Neural progenitor cell (in vitro differentiated cells): ENCODE measurements around the gene UBE2R2. TPM values are rescaled to one million over a fixed set of nuclear protein-coding genes. Genes with fewer than 3 reads are reported as not detected.
A peak's percentile ranks its signal among the peaks of the same experiment; 100 is the strongest.

ENCODE experiments used
- DNase-seq: peaks from one replicate; pipeline ENCODE4 v3.0.0-alpha.2; 2016; ENCODE audit warnings: low spot score
- H2AFZ ChIP-seq: fragments of 200-600 bp; sonication (generic); replicated peaks from 2 replicates; pipeline ENCODE4 v1.6.1; 2016; ENCODE audit warnings: antibody characterized with exemption
- H3F3A ChIP-seq: fragments of 200-600 bp; sonication (generic); 2 replicates; pipeline ENCODE4 v1.6.1; 2016; ENCODE audit warnings: antibody characterized with exemption, low read depth
- H3K27ac ChIP-seq: fragments of 200-600 bp; sonication (generic); 2 replicates; pipeline ENCODE4 v1.5.1; 2016; ENCODE audit warnings: mild to moderate bottlenecking
- H3K27me3 ChIP-seq: fragments of 200-600 bp; sonication (generic); 2 replicates; pipeline ENCODE4 v1.6.1; 2016; ENCODE audit warnings: mild to moderate bottlenecking, moderate library complexity
- H3K36me3 ChIP-seq: fragments of 200-600 bp; sonication (generic); 2 replicates; pipeline ENCODE4 v1.5.1; 2016
- H3K4me1 ChIP-seq: fragments of 200-600 bp; sonication (generic); 2 replicates; pipeline ENCODE4 v1.6.1; 2016; ENCODE audit warnings: mixed run types
- H3K4me2 ChIP-seq: fragments of 200-600 bp; sonication (generic); 2 replicates; pipeline ENCODE4 v1.6.1; 2016
- H3K4me3 ChIP-seq: fragments of 200-600 bp; sonication (generic); 2 replicates; pipeline ENCODE4 v1.5.1; 2016
- H3K79me2 ChIP-seq: fragments of 200-600 bp; sonication (generic); 2 replicates; pipeline ENCODE4 v1.6.1; 2016; ENCODE audit warnings: low read depth
- H3K9ac ChIP-seq: fragments of 200-600 bp; sonication (generic); 2 replicates; pipeline ENCODE4 v1.6.1; 2016
- H3K9me3 ChIP-seq: fragments of 200-600 bp; sonication (generic); 2 replicates; pipeline ENCODE4 v1.5.1; 2016; ENCODE audit warnings: low read depth
- H4K20me1 ChIP-seq: fragments of 200-600 bp; sonication (generic); 2 replicates; pipeline ENCODE4 v1.6.1; 2016; ENCODE audit warnings: low read depth
- H3K27ac Mint-ChIP-seq: 3 replicates; pipeline ENCODE4 v1.8.0; 2021; ENCODE audit warnings: mixed read lengths
- H3K27me3 Mint-ChIP-seq: 2 replicates; pipeline ENCODE4 v1.8.0; 2022; ENCODE audit warnings: low read depth, mild to moderate bottlenecking, inconsistent platforms, moderate library complexity, mixed read lengths; ENCODE audit not compliant: insufficient read depth
- H3K36me3 Mint-ChIP-seq: 3 replicates; pipeline ENCODE4 v1.8.0; 2021; ENCODE audit warnings: mixed read lengths
- H3K4me1 Mint-ChIP-seq: 3 replicates; pipeline ENCODE4 v1.8.0; 2021; ENCODE audit warnings: mixed read lengths
- H3K4me3 Mint-ChIP-seq: 3 replicates; pipeline ENCODE4 v1.8.0; 2021; ENCODE audit warnings: mild to moderate bottlenecking, moderate library complexity, mixed read lengths
- H3K9me3 Mint-ChIP-seq: 3 replicates; pipeline ENCODE4 v1.8.0; 2020; ENCODE audit warnings: mixed read lengths
- EZH2 ChIP-seq: fragments of 200-600 bp; sonication (generic); IDR thresholded peaks from 2 replicates; pipeline ENCODE4 v1.6.1; 2017; ENCODE audit warnings: antibody characterized with exemption, mild to moderate bottlenecking, moderate library complexity
- EZH2phosphoT487 ChIP-seq: fragments of 200-600 bp; sonication (generic); IDR thresholded peaks from 2 replicates; pipeline ENCODE4 v1.6.1; 2017; ENCODE audit warnings: antibody characterized with exemption
- total RNA-seq: library from RNA; depleted of rRNA; stranded (reverse); fragments of >200 nt; gene quantifications from 2 replicates; pipeline ENCODE4 v1.2.3, GENCODE V29; 2015; ENCODE audit warnings: low replicate concordance
- TF ChIP-seq, protein P1 (sequence below): fragments of 200-600 bp; sonication (generic); IDR thresholded peaks from 2 replicates; pipeline ENCODE4 v1.5.1; 2017; ENCODE audit warnings: antibody characterized with exemption, mild to moderate bottlenecking

UBE2R2 gene
- total RNA-seq, 1 donor from 2014 or later = 68.3 TPM

- Mint-ChIP-seq H3K36me3 (no peaks in the 10 kb centered on the region), H3K27ac (no peak overlapping the region), H3K4me3 (no peak overlapping the region), H3K27me3 (no peaks in the 10 kb centered on the region), H3K9me3 (no peaks in the 10 kb centered on the region), H3K4me1 (peaks cover 3% of the 10 kb centered on the region)
- H3K79me2 ChIP-seq = no peaks in the 10 kb centered on the region
- no peak overlapping the region for H3K27ac ChIP-seq
- H3F3A ChIP-seq = no peaks in the 10 kb centered on the region
- H2AFZ ChIP-seq = no peak overlapping the region
- no peaks in the 10 kb centered on the region for H3K36me3 ChIP-seq
- TF ChIP-seq, protein P1, sequence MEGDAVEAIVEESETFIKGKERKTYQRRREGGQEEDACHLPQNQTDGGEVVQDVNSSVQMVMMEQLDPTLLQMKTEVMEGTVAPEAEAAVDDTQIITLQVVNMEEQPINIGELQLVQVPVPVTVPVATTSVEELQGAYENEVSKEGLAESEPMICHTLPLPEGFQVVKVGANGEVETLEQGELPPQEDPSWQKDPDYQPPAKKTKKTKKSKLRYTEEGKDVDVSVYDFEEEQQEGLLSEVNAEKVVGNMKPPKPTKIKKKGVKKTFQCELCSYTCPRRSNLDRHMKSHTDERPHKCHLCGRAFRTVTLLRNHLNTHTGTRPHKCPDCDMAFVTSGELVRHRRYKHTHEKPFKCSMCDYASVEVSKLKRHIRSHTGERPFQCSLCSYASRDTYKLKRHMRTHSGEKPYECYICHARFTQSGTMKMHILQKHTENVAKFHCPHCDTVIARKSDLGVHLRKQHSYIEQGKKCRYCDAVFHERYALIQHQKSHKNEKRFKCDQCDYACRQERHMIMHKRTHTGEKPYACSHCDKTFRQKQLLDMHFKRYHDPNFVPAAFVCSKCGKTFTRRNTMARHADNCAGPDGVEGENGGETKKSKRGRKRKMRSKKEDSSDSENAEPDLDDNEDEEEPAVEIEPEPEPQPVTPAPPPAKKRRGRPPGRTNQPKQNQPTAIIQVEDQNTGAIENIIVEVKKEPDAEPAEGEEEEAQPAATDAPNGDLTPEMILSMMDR = no peak
- no peak for TF ChIP-seq EZH2
- no peak for TF ChIP-seq EZH2phosphoT487
- DNase-seq = no peak
- no peak overlapping the region for H3K4me3 ChIP-seq
- H3K27me3 ChIP-seq = no peaks in the 10 kb centered on the region
- no peak overlapping the region for H3K9ac ChIP-seq
- no peaks in the 10 kb centered on the region for H3K9me3 ChIP-seq
- H3K4me2 ChIP-seq = no peak overlapping the region
- H3K4me1 ChIP-seq = no peaks in the 10 kb centered on the region
- H4K20me1 ChIP-seq = no peaks in the 10 kb centered on the region
Observed at GRCh38 chr9:33781736-33782135, 35.2 kb upstream of the UBE2R2 start.

- H4K20me1 ChIP-seq = no peaks in the 10 kb centered on the region
- no peak overlapping the region for H2AFZ ChIP-seq
- no peaks in the 10 kb centered on the region for H3K9me3 ChIP-seq
- H3K4me1 Mint-ChIP-seq = peaks cover 3% of the 10 kb centered on the region
- no peaks in the 10 kb centered on the region for H3K36me3 ChIP-seq
- TF ChIP-seq EZH2phosphoT487 (no peak), EZH2 (no peak)
- TF ChIP-seq, protein P1 = no peak
- H3K27ac Mint-ChIP-seq = no peak overlapping the region
- DNase-seq = no peak
- peaks cover 2% of the 10 kb centered on the region for H3K27me3 Mint-ChIP-seq
- no peaks in the 10 kb centered on the region for H3K79me2 ChIP-seq
- no peaks in the 10 kb centered on the region for H3K27me3 ChIP-seq
- no peak overlapping the region for H3K4me3 Mint-ChIP-seq
- no peak overlapping the region for H3K27ac ChIP-seq
- H3F3A ChIP-seq = no peaks in the 10 kb centered on the region
- no peaks in the 10 kb centered on the region for H3K9me3 Mint-ChIP-seq
- H3K36me3 Mint-ChIP-seq = no peaks in the 10 kb centered on the region
- no peak overlapping the region for H3K4me3 ChIP-seq
- H3K4me2 ChIP-seq = no peak overlapping the region
- no peaks in the 10 kb centered on the region for H3K4me1 ChIP-seq
- no peak overlapping the region for H3K9ac ChIP-seq
Observed at GRCh38 chr9:33782395-33783152, 34.4 kb upstream of the UBE2R2 start.

- Mint-ChIP-seq H3K27ac (no peak overlapping the region), H3K4me3 (no peak overlapping the region), H3K36me3 (no peaks in the 10 kb centered on the region), H3K27me3 (peaks cover 2% of the 10 kb centered on the region), H3K9me3 (no peaks in the 10 kb centered on the region), H3K4me1 (no peaks in the 10 kb centered on the region)
- peak; percentile 11 for DNase-seq
- Histone ChIP-seq H3K4me3 (no peak overlapping the region), H4K20me1 (no peaks in the 10 kb centered on the region), H2AFZ (no peak overlapping the region), H3F3A (no peaks in the 10 kb centered on the region), H3K4me2 (no peak overlapping the region), H3K9ac (no peak overlapping the region), H3K27me3 (no peaks in the 10 kb centered on the region), H3K36me3 (no peaks in the 10 kb centered on the region), H3K27ac (no peak overlapping the region), H3K4me1 (no peaks in the 10 kb centered on the region), H3K79me2 (no peaks in the 10 kb centered on the region), H3K9me3 (no peaks in the 10 kb centered on the region)
- TF ChIP-seq, protein P1 = peak; percentile 30
- no peak for TF ChIP-seq EZH2phosphoT487
Observed at GRCh38 chr9:33785914-33786313, 31.0 kb upstream of the UBE2R2 start.
